PFSK-1 (cell line): Measurements from ENCODE around the gene CACNA1C.

Experiments
- POLR2AphosphoS5 ChIP-seq: IDR thresholded peaks from 2 replicates; pipeline ENCODE4 v1.6.1; 2012; ENCODE audit warnings: low read depth, mild to moderate bottlenecking, control low read depth, low read length, moderate library complexity
- REST ChIP-seq, 2 experiments: IDR thresholded peaks; 2 replicates each; pipeline versions ENCODE4 v1.6.1 to v1.8.0; 2011 to 2012; ENCODE audit warnings: low read depth in 2 of 2, low read length in 2 of 2, control low read depth in 1 of 2, inconsistent platforms in 1 of 2, mild to moderate bottlenecking in 1 of 2, moderate library complexity in 1 of 2; ENCODE audit not compliant: insufficient read depth in 1 of 2
- TAF1 ChIP-seq: IDR thresholded peaks from 2 replicates; pipeline ENCODE4 v1.6.1; 2012; ENCODE audit warnings: low read length, control low read depth, borderline replicate concordance; ENCODE audit not compliant: insufficient read depth

GRCh38 chr12:2513141-2514037, 460.6 kb downstream of the CACNA1C start:
- TF ChIP-seq TAF1 (no peak), REST (IDR thresholded peaks at IDR 0.05; ENCODE audit: insufficient read depth in 1 of 2, low read depth in 2 of 2, low read length in 2 of 2) (peak in 1 of 2 experiments; percentile 19; a peak in 1 of 4 replicates), POLR2AphosphoS5 (no peak)
